K562 (cell line): Measurements from ENCODE around the gene TNFAIP8L2. TPM values are rescaled to one million over a fixed set of nuclear protein-coding genes. Genes with fewer than 3 reads are reported as not detected.

ENCODE experiments used
- DACH1 ChIP-seq: fragments of 450-650 bp; IDR thresholded peaks from 2 replicates; pipeline ENCODE4 v1.6.1; 2018; ENCODE audit not compliant: partially characterized antibody
- ETS1 ChIP-seq: conservative IDR thresholded peaks from 2 replicates; pipeline ENCODE4 v1.6.1; 2011; ENCODE audit warnings: low read depth, mild to moderate bottlenecking, low read length; ENCODE audit not compliant: control insufficient read depth
- FOS ChIP-seq: IDR thresholded peaks from 3 replicates; pipeline ENCODE4 v1.6.1; 2011; ENCODE audit not compliant: insufficient read length; ENCODE audit errors: extremely low read depth
- FOSL1 ChIP-seq: fragments of 200-800 bp; sonication (Bioruptor generic); conservative IDR thresholded peaks from 2 replicates; pipeline ENCODE4 v1.6.1; 2016; ENCODE audit warnings: missing genetic modification characterization, missing compliant biosample characterization
- HNRNPL ChIP-seq: fragments of 200-400 bp; formaldehyde crosslinking; IDR thresholded peaks from 2 replicates; pipeline ENCODE4 v1.6.1; 2017; ENCODE audit warnings: low read depth, mild to moderate bottlenecking, low read length
- KDM5B ChIP-seq: fragments of 200-600 bp; sonication (generic); IDR thresholded peaks from 2 replicates; pipeline ENCODE4 v1.6.1; 2012; ENCODE audit warnings: low read depth, mild to moderate bottlenecking, moderate library complexity, low read length, control low read depth, inconsistent platforms; ENCODE audit not compliant: insufficient replicate concordance
- NCOA6 ChIP-seq: fragments of 450-650 bp; IDR thresholded peaks from 2 replicates; pipeline ENCODE4 v1.6.1; 2017; ENCODE audit warnings: mild to moderate bottlenecking
- THAP12 ChIP-seq: fragments of 250-450 bp; sonication (Bioruptor Pico); IDR thresholded peaks from 2 replicates; pipeline ENCODE4 v1.9.0; 2021; ENCODE audit warnings: mild to moderate bottlenecking, inconsistent platforms
- UBTF ChIP-seq, 2 experiments: IDR thresholded peaks; 2 replicates each; pipeline ENCODE4 v1.6.1; 2012; ENCODE audit warnings: improper control_type of control experiment in 2 of 2, low read depth in 2 of 2, low read length in 2 of 2, borderline replicate concordance in 1 of 2
- XRCC3 ChIP-seq: fragments of 450-650 bp; IDR thresholded peaks from 2 replicates; pipeline ENCODE4 v1.6.1; 2017; ENCODE audit warnings: mild to moderate bottlenecking, moderate library complexity
- YY1 ChIP-seq, 3 experiments: IDR thresholded peaks; 2 replicates each; pipeline ENCODE4 v1.6.1; 2011; ENCODE audit warnings: low read length in 2 of 3, mild to moderate bottlenecking in 2 of 3, moderate library complexity in 2 of 3, borderline replicate concordance in 1 of 3, control low read depth in 1 of 3, low read depth in 1 of 3; ENCODE audit not compliant: insufficient read depth in 3 of 3, insufficient replicate concordance in 2 of 3, control insufficient read depth in 1 of 3, insufficient read length in 1 of 3; ENCODE audit errors: extremely low read depth in 1 of 3
- ZBTB49 ChIP-seq: sonication (generic); formaldehyde crosslinking; IDR thresholded peaks from 2 replicates; pipeline ENCODE4 v1.8.0; 2022; ENCODE audit warnings: missing genetic modification reagents, mild to moderate bottlenecking, borderline replicate concordance
- ZNF280B ChIP-seq: fragments of 250-450 bp; sonication (Bioruptor Pico); IDR thresholded peaks from 2 replicates; pipeline ENCODE4 v1.5.1; 2021; ENCODE audit warnings: mild to moderate bottlenecking
- ZNF347 ChIP-seq: fragments of 450-650 bp; formaldehyde crosslinking; IDR thresholded peaks from 2 replicates; pipeline ENCODE4 v1.4.0; 2020; ENCODE audit warnings: low read depth, mild to moderate bottlenecking, moderate library complexity
- polyA plus RNA-seq, 8 experiments: library from polyadenylated mRNA; depleted of rRNA in 4 of 8; stranded (reverse) in 5 of 8; unstranded in 3 of 8; fragments of >200 nt; fragmentation: Nextera tagmentation in 2 of 8; fragmentation: Illumina TruSeq in 1 of 8; extraction: Ambion mirVana in 2 of 8; extraction: Trizol in 1 of 8; gene quantifications; 2 replicates each; pipeline versions ENCODE4 v1.2.1 to v1.2.3, GENCODE V29; 2011 to 2014; ENCODE audit warnings: inconsistent platforms in 1 of 8, missing spikeins in 1 of 8
- total RNA-seq, 7 experiments: library from RNA; depleted of rRNA in 6 of 7; stranded (reverse); fragments of >200 nt in 6 of 7; fragmentation: Illumina TruSeq in 2 of 7; extraction: Trizol in 2 of 7; gene quantifications; 2 replicates each; pipeline versions ENCODE4 v1.2.1 to v1.2.3, GENCODE V29; 2011 to 2021; ENCODE audit warnings: low replicate concordance in 1 of 7

Gene TNFAIP8L2
- total and polyA plus RNA-seq, 9 of the 15 experiments (the other 6 are each of a cell fraction or from before 2014, with no cell fraction given): 0.05 to 1.7 (median 0.52) TPM

- peak; percentile 31 for TF ChIP-seq FOS
- TF ChIP-seq NCOA6: no peak
- no peak for TF ChIP-seq ZBTB49 (CRISPR knock-in tag)
- no peak; the same call in 1 of the 2 replicates for TF ChIP-seq FOSL1 (tag)
- no peak for TF ChIP-seq XRCC3
- TF ChIP-seq HNRNPL: no peak
- no peak for TF ChIP-seq ZNF347
- TF ChIP-seq ETS1: no peak
- TF ChIP-seq KDM5B: peak; percentile 48
- TF ChIP-seq ZNF280B (CRISPR knock-in tag): no peak
- TF ChIP-seq UBTF (IDR thresholded peaks at IDR 0.05; ENCODE audit: borderline replicate concordance in 1 of 2, low read depth in 2 of 2, low read length in 2 of 2): no peak
- TF ChIP-seq THAP12: no peak
- peak; percentile 60 to 92 (median 79) for TF ChIP-seq YY1 (IDR thresholded peaks at IDR 0.05; ENCODE audit: borderline replicate concordance in 1 of 3, control insufficient read depth in 1 of 3, extremely low read depth in 1 of 3, insufficient read depth in 3 of 3, insufficient read length in 1 of 3, insufficient replicate concordance in 2 of 3, low read depth in 1 of 3, low read length in 2 of 3)
- TF ChIP-seq DACH1: no peak
These were observed 42.0 kb downstream of the TNFAIP8L2 start, which contains the start of gene PIP5K1A (continued) for GRCh38 chr1:151198254-151199127.
